ENCODE data around the gene KAZN. TPM values are rescaled to one million over a fixed set of nuclear protein-coding genes. Genes with fewer than 3 reads are reported as not detected.

Gene KAZN
- total and polyA plus RNA-seq, 11 donors: 0.65 to 6.5 (median 2.3) TPM

DNA sequence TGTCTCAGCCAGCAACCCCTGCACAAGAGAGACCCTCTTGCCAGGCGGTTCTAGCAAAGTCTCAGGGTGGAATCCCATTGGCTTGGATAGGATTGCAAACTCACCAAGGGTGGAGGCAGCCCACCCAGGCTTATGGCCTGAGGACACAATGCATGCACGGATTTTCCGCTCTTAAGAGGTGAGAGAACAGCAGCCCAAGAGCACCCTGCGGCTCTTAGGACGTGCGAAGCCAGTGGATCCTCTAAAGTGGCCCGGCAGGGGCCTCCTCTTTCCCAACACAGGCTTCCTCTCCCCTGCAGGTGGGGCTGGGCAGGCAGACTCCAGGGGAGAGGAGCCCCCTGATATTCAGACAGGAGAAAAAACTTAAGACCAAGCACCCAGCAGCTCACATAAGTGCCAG lies 523.8 kb downstream of the KAZN start:
- H3K27ac ChIP-seq: no peak overlapping the region
- intact Hi-C loops (cut with DNase I): loop anchor here in 2 of 10 donors (10.0 kb wide), 1 partner anchor 312 kb away; the partner anchor contains the start of gene CTRC (in 2 of the 2)
- WGBS, 4 donors: 85% methylated on average over 7 of the region's 7 CpGs

DNA sequence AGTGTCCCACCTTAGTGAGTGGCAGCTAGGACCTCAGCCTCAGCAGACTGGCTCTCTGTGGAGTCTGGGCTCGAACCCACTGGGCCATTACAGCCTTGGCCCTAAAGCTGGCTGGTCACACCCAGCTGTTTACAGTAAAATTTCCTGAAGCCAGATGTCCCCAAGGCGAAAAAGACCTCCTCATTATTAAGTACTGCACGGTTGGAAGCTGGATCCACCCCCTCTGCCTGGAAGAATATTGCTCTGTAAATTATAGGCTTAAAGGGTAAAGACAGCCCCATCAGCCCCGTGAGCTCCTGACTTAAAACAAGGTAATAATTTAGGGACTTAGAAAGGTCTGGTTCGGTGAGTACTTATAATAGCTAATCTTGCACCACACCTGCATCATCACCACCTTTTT lies 524.8 kb downstream of the KAZN start:
- TF ChIP-seq POLR2A (IDR thresholded peaks at IDR 0.05): no peak
- no peak for TF ChIP-seq CTCF (IDR thresholded peaks at IDR 0.05)
- 77 to 82% (median 80%) methylated on average over 5 of the region's 5 CpGs for WGBS, 4 donors
- no peak for ATAC-seq
- Histone ChIP-seq H3K4me1 (peaks cover 0 to 5% (median 0%) of the 10 kb centered on the region in 12 donors), H3K4me3 (no peak overlapping the region), H3K27ac (no peak overlapping the region), H3K9me3 (no peaks in the 10 kb centered on the region), H3K27me3 (no peaks in the 10 kb centered on the region), H3K36me3 (no peaks in the 10 kb centered on the region)
- no peak for DNase-seq
- intact Hi-C loops (cut with DNase I): loop anchor here in 2 of 10 donors (10.0 kb wide), 1 partner anchor 312 kb away; the partner anchor contains the start of gene CTRC (in 2 of the 2)

More for the DNA sequence above, 523.8 kb downstream of the KAZN start:
- ATAC-seq: no peak
- Histone ChIP-seq H3K4me1 (peaks cover 0 to 5% (median 0%) of the 10 kb centered on the region in 12 donors), H3K9me3 (no peaks in the 10 kb centered on the region), H3K36me3 (no peaks in the 10 kb centered on the region), H3K4me3 (no peak overlapping the region), H3K27me3 (no peaks in the 10 kb centered on the region)
- TF ChIP-seq POLR2A (IDR thresholded peaks at IDR 0.05) (no peak), CTCF (IDR thresholded peaks at IDR 0.05) (no peak)
- DNase-seq: no peak

DNA sequence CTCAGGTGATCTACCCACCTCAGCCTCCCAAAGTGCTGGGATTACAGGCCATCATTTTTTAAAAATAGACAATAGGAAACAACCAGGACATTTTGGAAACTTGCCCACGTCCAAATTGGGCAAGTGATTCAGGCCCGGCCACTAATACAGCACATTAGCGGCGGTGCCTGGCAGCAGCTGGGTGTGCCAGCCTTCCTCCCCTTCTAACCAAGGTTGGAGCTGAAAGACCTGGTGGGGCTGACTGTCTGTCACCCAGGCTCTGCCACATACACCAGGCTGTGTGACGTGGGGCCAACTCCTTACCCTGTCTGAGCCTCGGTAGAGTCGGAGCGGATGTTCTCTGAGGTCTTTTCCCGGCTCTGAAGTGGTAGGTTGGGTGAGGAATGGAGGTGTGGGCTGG lies 525.4 kb downstream of the KAZN start:
- H3K27me3 ChIP-seq: no peaks in the 10 kb centered on the region
- TF ChIP-seq POLR2A (IDR thresholded peaks at IDR 0.05) (no peak), CTCF (IDR thresholded peaks at IDR 0.05) (no peak)
- no peaks in the 10 kb centered on the region for H3K9me3 ChIP-seq
- DNase-seq (peak in 3 of 5 donors; percentile 41 to 59 (median 43)), ATAC-seq (peak in 3 of 4 donors; percentile 24 to 77 (median 68))
- intact Hi-C loops (cut with DNase I): loop anchor here in 2 of 10 donors (10.0 kb wide), 1 partner anchor 311 kb away; the partner anchor contains the start of gene CTRC (in 2 of the 2)
- no peak overlapping the region for H3K27ac ChIP-seq
- H3K4me1 ChIP-seq: peaks cover 0 to 5% (median 0%) of the 10 kb centered on the region in 12 donors
- 40 to 83% (median 76%) methylated on average over 4 to 9 of the region's 9 CpGs for WGBS, 4 donors
- H3K36me3 ChIP-seq: no peaks in the 10 kb centered on the region
- no peak overlapping the region for H3K4me3 ChIP-seq

- peaks cover 0 to under 1% (median 0%) of the 10 kb centered on the region in 12 donors for H3K9me3 ChIP-seq
- no peaks in the 10 kb centered on the region for H3K27me3 ChIP-seq
- 82 to 93% (median 84%) methylated on average over 15 to 25 of the region's 25 CpGs for WGBS, 4 donors
- peaks cover 0 to 5% (median 0%) of the 10 kb centered on the region in 12 donors for H3K4me1 ChIP-seq
- no peak for ATAC-seq
- intact Hi-C loops (cut with DNase I): loop anchor here in 5 of 10 donors (5.0 to 10.0 kb wide), 5 partner anchors 148 to 310 kb away; partner anchors contain the start of gene CTRC (in 2 of the 5)
- H3K36me3 ChIP-seq: no peaks in the 10 kb centered on the region
- no peak for DNase-seq
- H3K4me3 ChIP-seq: no peak overlapping the region
- H3K27ac ChIP-seq: no peak overlapping the region
- TF ChIP-seq CTCF (IDR thresholded peaks at IDR 0.05) (no peak), POLR2A (IDR thresholded peaks at IDR 0.05) (no peak)
These were observed 526.0 kb downstream of the KAZN start for GRCh38 chr1:15124362-15125100.
